Testis (tissue), 2 donors: ENCODE data around the gene CHD9NB.

Source experiments
- CTCF ChIP-seq, 3 experiments: fragments of 450-650 bp in 2 of 3; fragments of 200-600 bp in 1 of 3; sonication (generic) in 1 of 3; IDR thresholded peaks; one replicate each; pipeline ENCODE4 v1.5.1; 2016 to 2019; ENCODE audit warnings: antibody characterized with exemption in 3 of 3, mild to moderate bottlenecking in 2 of 3, moderate library complexity in 1 of 3
- POLR2A ChIP-seq: fragments of 450-650 bp; IDR thresholded peaks from one replicate; pipeline ENCODE4 v1.6.1; 2017; ENCODE audit warnings: antibody characterized with exemption, mild to moderate bottlenecking, moderate library complexity

- no peak for TF ChIP-seq CTCF (IDR thresholded peaks at IDR 0.05)
- no peak for TF ChIP-seq POLR2A
Measured at GRCh38 chr16:53042235-53042701, 10.4 kb downstream of the CHD9NB start.
